ENCODE measurements around the gene TEF.

The TEF gene, protein sequence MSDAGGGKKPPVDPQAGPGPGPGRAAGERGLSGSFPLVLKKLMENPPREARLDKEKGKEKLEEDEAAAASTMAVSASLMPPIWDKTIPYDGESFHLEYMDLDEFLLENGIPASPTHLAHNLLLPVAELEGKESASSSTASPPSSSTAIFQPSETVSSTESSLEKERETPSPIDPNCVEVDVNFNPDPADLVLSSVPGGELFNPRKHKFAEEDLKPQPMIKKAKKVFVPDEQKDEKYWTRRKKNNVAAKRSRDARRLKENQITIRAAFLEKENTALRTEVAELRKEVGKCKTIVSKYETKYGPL

GRCh38 chr22:41381329-41382097 lies at the start of gene TEF:
Gene TEF, plus strand, starts transcription at chr22:41381942. Its CDS starts 103 bp downstream, at chr22:41382045.
- DNase-seq, result peak; percentile 99

DNA sequence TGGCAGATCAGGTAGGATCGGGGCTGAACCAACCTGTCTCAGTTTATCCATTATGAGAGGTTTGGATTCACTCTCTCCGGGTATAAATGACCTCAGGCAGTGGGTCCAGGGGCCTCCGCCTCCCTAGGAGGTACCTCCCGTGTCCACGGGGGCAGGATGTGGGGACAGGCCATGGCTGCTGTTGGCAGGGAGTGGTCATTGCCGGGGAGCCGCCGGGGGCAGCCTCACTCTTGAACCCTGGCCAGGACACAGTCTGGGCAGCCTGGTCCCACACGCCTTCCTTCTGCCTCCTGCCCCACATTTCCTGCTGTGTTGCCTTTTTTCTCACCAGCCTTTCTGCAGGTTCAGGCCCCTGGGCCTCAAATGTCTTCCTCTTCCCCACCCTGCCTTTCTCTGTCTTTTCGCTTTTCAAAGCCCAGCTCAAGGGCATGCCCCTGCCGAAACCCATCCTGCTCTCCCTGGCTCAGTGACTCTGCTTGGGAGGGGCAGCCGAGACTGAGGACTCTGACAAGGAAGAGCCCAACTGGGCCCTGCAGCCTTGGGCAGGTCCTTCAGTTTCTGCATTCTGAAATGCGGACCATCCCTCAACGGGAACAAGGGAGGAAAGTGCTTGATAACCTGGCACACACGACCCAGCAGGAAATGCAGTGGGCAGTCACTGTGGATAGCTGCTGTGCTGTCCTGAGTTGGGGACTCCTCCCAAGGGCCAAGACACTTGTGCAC lies 49.4 kb upstream of the TEF start:
- no peak for DNase-seq

- DNase-seq, result no peak
These were observed 47.9 kb upstream of the TEF start for GRCh38 chr22:41333806-41334205.

DNA sequence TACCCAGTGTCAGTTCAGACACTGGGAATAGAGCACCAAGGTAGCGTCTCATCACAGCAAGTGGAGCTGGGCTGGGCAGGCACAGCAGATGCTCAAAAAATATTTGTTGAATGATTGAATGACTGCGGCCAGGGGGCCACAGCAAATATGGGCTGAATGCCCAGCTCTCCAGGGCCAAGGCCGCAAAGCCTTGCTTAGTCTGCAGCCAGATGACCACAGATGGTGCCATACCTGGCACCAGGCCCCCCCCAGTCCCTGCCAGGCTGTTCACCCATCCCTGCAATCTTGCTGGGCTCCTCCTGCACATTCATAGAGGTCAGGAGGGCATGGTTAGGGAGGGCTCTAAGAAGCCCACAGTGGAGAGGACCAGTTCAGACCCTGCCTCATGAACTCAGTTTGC lies 47.5 kb upstream of the TEF start:
- no peak for DNase-seq

GRCh38 chr22:41334951-41335635 lies 46.6 kb upstream of the TEF start:
- DNase-seq, result no peak

GRCh38 chr22:41338614-41339212 lies 43.0 kb upstream of the TEF start:
- no peak for DNase-seq

- no peak for DNase-seq
These were observed 41.9 kb upstream of the TEF start for GRCh38 chr22:41339823-41340222.

- DNase-seq, result no peak
These were observed 41.4 kb upstream of the TEF start for GRCh38 chr22:41340357-41340756.

- DNase-seq, result no peak
These were observed 40.7 kb upstream of the TEF start for GRCh38 chr22:41341012-41341411.

DNA sequence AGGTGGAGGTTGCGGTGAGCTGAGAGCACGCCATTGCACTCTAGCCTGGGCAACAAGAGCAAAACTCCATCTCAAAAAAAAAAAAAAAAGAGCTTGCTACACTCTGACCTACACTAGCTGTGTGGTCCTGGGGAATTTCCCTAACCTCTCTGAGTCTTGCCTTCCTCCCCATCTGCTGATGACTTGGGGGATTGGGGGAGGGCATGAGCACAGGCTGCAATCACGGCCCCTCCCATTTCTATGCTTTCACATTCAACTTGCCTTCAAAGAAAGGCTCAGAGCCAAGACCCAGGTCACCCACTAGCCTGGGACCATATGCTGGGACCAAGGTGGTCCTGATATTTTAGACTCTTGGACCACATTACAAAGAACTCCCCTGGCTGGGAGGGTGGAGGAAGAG lies 39.8 kb upstream of the TEF start:
- DNase-seq, result no peak

DNA sequence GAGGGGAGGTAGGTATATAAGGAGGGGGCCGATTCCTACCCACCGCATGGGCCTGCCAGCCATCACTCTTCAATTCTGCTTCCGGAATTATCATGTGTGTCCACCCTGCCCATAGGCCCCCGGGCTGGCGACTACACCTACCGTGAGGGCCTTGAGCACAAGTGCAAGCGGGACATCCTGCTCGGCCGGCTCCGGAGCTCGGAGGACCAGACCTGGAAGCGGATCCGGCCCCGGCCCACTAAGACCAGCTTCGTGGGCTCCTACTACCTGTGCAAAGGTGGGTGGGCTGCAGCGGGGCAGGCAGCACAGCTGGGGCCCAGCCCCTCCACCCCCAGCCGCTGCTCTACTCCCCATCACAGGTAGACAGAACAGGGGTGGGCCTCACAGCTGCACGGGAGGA lies 38.4 kb upstream of the TEF start:
- DNase-seq, result no peak

- DNase-seq, result no peak
These were observed 38.0 kb upstream of the TEF start for GRCh38 chr22:41343717-41344116.

DNA sequence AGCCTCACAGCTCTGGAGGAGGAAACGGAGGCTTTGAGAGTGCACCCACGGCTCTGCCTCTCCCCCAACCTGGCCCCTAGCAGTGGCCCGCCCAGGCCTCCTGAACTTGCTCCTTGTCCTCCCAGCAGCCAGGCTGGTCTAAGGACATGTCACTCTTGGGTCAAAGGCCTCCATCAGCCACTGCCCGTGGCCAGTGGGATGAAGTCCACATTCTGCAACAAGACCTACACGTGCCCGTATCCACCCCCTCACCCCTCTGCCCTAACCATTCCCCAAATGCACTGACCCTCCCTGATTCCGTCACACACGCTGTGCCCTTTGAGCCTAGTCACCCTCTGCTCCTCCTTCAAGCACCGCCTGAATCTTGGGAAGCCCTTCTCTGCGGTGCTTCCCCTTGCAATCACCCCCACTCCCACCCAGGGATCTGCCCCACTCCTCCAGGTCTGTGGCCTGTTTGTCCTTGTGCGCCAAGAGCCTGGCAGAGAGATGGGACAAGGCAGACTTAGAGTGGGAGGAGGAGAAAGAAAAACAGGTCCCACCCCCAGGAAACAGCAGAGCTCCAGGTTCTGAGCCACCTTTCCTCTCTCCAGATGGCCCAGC lies 37.5 kb upstream of the TEF start:
- no peak for DNase-seq

DNA sequence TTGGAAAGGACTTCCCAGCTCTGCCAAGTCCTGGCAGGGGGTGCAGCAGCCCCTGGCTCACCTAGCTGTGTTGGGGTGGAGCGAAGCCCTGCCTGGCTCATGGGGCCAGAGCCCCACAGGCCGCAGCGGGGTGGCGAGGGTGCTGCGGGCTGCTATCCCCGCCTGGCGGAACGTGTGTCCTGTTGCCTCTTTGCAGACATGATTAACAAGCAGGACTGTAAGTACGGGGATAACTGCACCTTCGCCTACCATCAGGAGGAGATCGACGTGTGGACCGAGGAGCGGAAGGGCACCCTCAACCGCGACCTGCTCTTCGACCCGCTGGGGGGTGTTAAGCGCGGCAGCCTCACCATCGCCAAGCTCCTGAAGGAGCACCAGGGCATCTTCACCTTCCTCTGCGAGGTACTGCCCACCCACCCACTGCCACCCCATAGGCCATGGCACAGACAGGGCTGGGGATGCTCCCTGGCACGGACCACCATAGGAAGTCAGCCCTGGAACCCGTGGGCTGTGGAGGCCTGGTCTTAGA lies 35.9 kb upstream of the TEF start:
- DNase-seq, result no peak

- DNase-seq, result no peak
These were observed 34.5 kb upstream of the TEF start for GRCh38 chr22:41347066-41347859.

DNA sequence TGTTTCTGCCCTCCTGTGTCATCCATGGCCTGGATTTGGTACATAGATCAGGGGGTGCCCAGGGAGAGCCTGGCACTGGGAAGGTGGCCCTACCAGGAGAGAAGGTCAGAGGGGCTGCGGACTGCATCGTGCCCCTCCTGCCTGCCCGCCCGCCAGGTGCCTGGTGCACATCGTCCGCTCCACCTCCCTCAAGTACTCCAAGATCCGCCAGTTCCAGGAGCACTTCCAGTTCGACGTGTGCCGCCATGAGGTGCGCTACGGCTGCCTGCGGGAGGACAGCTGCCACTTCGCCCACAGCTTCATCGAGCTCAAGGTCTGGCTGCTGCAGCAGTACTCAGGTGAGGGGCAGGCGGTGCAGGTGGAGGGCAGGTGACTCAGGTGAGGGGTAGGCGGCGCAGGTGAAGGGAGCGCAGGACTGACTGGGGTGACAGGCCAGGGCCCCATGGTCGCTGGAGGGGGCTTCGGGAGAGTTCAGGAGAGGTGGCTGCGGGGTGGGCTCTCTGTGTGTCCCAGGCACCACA lies 32.7 kb upstream of the TEF start:
- DNase-seq, result no peak

- no peak for DNase-seq
These were observed 31.7 kb upstream of the TEF start for GRCh38 chr22:41350087-41350486.

DNA sequence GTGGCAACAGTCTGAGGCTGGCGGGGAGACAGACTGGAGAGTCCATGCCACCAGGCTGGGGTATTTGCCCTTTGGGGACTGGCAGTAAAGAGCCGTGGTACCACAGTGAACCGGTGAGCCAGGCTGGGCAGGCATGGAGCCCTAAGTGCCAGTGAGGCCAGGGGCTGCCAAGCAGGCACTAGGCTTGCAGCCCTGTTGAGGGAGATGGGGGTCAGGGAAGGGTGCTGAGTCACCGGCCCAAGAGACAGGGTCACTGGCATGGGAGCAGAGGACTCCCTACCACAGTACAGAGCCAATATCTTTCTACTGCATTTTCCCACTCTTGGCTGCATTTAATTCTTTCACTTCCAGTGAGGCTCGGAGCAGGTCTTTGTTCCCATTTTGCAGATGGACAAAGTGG lies 30.7 kb upstream of the TEF start:
- no peak for DNase-seq

DNA sequence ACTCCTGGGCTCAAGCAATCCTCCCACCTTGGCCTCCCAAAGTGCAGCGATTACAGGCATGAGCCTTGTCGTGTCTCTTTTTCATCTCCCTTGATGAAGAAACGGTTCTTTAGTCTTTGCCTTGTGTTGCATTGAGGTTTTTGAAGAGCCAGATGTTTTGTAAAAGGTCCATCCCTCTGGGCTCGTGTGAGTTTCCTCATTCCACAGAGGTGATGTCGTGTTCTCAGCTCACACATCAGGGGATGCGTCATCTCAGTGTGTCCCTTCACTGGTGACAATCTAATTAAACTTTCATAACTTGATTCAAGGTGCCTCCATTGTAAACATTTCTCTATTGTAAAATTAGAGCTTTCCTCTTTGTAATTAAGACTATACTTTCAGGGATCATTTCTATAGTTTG lies 29.7 kb upstream of the TEF start:
- no peak for DNase-seq

GRCh38 chr22:41353862-41354575 lies 27.7 kb upstream of the TEF start:
- DNase-seq, result no peak
